ENCODE measurements around the gene ACBD7. TPM values are rescaled to one million over a fixed set of nuclear protein-coding genes. Genes with fewer than 3 reads are reported as not detected.

Gene ACBD7
- total RNA-seq, 1 experiment from 2014 or later = 1.8 TPM

DNA sequence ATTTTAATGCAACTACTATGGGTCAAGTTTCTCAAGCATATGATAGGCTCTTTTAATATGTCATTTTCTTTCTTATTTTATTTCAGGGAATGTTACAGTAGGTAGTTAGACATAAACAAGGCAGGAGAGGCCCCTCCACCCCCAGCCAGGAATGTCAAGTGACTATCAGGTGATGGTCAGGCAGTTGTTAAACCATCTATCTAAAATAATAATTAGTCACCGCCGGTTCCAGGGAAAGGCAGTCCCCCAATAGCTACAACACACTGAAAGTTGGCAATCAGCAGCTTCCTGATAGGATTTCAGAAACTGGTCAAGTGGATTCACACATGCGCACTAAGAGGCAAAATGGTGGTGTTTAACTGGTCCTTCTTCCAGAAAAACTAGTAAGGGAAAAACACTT is 35.5 kb downstream of the ACBD7 start:
- ATAC-seq (no peak), DNase-seq (ENCODE audit: low read depth, low spot score) (no peak)
- no peak overlapping the region for H3K4me3 ChIP-seq (ENCODE audit: low read depth in 2 of 2, low read length in 2 of 2)
- intact Hi-C loops (cut with micrococcal nuclease; ENCODE audit: unreplicated experiment) (no loop called here), in situ Hi-C loops (cut with HindIII; ENCODE audit: low pct_unique_long_range_greater_than_20kb, low sequenced_read_pairs) (no loop called here)
- CTCF ChIA-PET = no interaction called here
- no peak overlapping the region for H3K27ac ChIP-seq (ENCODE audit: low read length)
- BruUV-seq (replicated peaks) = no TSS peak
- H3K4me1 ChIP-seq (ENCODE audit: control insufficient read depth, insufficient read depth, low read length) = no peaks in the 10 kb centered on the region
- no peaks in the 10 kb centered on the region for H3K36me3 ChIP-seq (ENCODE audit: control insufficient read depth, insufficient read depth, low read length)
- POLR2A ChIA-PET = no interaction called here
- TF ChIP-seq, protein P1, sequence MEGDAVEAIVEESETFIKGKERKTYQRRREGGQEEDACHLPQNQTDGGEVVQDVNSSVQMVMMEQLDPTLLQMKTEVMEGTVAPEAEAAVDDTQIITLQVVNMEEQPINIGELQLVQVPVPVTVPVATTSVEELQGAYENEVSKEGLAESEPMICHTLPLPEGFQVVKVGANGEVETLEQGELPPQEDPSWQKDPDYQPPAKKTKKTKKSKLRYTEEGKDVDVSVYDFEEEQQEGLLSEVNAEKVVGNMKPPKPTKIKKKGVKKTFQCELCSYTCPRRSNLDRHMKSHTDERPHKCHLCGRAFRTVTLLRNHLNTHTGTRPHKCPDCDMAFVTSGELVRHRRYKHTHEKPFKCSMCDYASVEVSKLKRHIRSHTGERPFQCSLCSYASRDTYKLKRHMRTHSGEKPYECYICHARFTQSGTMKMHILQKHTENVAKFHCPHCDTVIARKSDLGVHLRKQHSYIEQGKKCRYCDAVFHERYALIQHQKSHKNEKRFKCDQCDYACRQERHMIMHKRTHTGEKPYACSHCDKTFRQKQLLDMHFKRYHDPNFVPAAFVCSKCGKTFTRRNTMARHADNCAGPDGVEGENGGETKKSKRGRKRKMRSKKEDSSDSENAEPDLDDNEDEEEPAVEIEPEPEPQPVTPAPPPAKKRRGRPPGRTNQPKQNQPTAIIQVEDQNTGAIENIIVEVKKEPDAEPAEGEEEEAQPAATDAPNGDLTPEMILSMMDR (IDR thresholded peaks at IDR 0.05) = no peak
- TF ChIP-seq TCF7L2 (IDR thresholded peaks at IDR 0.05; ENCODE audit: low read depth, low read length) = no peak
- TF ChIP-seq POLR2AphosphoS5 (IDR thresholded peaks at IDR 0.05; ENCODE audit: low read depth, low read length) = no peak
- TF ChIP-seq, protein P2, sequence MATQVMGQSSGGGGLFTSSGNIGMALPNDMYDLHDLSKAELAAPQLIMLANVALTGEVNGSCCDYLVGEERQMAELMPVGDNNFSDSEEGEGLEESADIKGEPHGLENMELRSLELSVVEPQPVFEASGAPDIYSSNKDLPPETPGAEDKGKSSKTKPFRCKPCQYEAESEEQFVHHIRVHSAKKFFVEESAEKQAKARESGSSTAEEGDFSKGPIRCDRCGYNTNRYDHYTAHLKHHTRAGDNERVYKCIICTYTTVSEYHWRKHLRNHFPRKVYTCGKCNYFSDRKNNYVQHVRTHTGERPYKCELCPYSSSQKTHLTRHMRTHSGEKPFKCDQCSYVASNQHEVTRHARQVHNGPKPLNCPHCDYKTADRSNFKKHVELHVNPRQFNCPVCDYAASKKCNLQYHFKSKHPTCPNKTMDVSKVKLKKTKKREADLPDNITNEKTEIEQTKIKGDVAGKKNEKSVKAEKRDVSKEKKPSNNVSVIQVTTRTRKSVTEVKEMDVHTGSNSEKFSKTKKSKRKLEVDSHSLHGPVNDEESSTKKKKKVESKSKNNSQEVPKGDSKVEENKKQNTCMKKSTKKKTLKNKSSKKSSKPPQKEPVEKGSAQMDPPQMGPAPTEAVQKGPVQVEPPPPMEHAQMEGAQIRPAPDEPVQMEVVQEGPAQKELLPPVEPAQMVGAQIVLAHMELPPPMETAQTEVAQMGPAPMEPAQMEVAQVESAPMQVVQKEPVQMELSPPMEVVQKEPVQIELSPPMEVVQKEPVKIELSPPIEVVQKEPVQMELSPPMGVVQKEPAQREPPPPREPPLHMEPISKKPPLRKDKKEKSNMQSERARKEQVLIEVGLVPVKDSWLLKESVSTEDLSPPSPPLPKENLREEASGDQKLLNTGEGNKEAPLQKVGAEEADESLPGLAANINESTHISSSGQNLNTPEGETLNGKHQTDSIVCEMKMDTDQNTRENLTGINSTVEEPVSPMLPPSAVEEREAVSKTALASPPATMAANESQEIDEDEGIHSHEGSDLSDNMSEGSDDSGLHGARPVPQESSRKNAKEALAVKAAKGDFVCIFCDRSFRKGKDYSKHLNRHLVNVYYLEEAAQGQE (IDR thresholded peaks at IDR 0.05; ENCODE audit: insufficient read depth in 1 of 2, low read depth in 2 of 2, low read length in 1 of 2) = no peak
- no peak for TF ChIP-seq SIN3A (IDR thresholded peaks at IDR 0.05; ENCODE audit: borderline replicate concordance, insufficient read depth, low read depth, low read length)
- no peaks in the 10 kb centered on the region for H3K9me3 ChIP-seq (ENCODE audit: control insufficient read depth, insufficient read depth, low read depth, low read length)
- H3K27me3 ChIP-seq (ENCODE audit: control insufficient read depth, insufficient read depth, low read length) = no peaks in the 10 kb centered on the region

DNA sequence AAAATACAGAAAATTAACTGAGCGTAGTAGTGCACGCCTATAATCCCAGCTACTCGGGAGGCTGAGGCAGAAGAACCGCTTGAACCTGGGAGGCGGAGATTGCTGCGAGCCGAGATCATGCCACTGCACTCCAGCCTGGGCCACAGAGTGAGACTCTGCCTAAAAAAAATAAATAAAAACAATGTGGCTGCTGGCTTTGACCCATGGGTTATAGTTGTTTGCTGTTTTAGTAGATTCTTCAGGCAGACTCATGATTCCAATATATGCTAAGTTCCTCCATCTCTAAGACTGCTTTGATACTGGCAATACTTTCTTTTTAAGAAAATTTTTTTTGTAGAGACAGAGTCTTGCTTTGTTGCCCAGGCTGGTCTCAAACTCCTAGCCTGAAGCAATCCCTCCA is 36.5 kb downstream of the ACBD7 start:
- BruUV-seq (replicated peaks) = no TSS peak
- ChIA-PET CTCF (no interaction called here), POLR2A (no interaction called here)
- H3K9me3 ChIP-seq (ENCODE audit: control insufficient read depth, insufficient read depth, low read depth, low read length) = no peaks in the 10 kb centered on the region
- no peaks in the 10 kb centered on the region for H3K36me3 ChIP-seq (ENCODE audit: control insufficient read depth, insufficient read depth, low read length)
- TF ChIP-seq POLR2AphosphoS5 (IDR thresholded peaks at IDR 0.05; ENCODE audit: low read depth, low read length) = no peak
- intact Hi-C loops (cut with micrococcal nuclease; ENCODE audit: unreplicated experiment) (no loop called here), in situ Hi-C loops (cut with HindIII; ENCODE audit: low pct_unique_long_range_greater_than_20kb, low sequenced_read_pairs) (no loop called here)
- H3K4me3 ChIP-seq (ENCODE audit: low read depth in 2 of 2, low read length in 2 of 2) = no peak overlapping the region
- no peak for DNase-seq (ENCODE audit: low read depth, low spot score)
- no peaks in the 10 kb centered on the region for H3K27me3 ChIP-seq (ENCODE audit: control insufficient read depth, insufficient read depth, low read length)
- no peak overlapping the region for H3K27ac ChIP-seq (ENCODE audit: low read length)
- no peak for ATAC-seq
- no peaks in the 10 kb centered on the region for H3K4me1 ChIP-seq (ENCODE audit: control insufficient read depth, insufficient read depth, low read length)

DNA sequence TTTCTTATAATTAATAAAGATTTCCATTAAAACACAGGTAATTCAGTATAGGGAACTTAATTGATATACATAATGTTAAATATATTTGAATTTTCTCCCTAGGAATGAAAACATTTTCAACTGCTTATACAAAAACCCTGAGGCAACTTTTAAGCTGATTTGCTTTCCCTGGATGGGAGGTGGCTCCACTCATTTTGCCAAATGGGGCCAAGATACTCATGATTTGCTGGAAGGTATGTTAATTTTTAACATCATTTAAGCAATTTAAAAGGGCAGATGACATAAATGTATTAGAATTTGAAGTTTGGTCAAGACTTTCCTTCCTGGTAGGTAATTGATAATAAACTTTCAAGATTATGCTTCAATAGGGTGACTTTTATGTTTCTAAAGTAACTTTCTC is 39.0 kb downstream of the ACBD7 start:
- intact Hi-C loops (cut with micrococcal nuclease; ENCODE audit: unreplicated experiment) = no loop called here
- BruUV-seq (replicated peaks) = no TSS peak
- H3K27ac ChIP-seq (ENCODE audit: low read length) = no peak overlapping the region
- POLR2A ChIA-PET = no interaction called here
- in situ Hi-C loops (cut with HindIII; ENCODE audit: low pct_unique_long_range_greater_than_20kb, low sequenced_read_pairs) = no loop called here
- H3K9me3 ChIP-seq (ENCODE audit: control insufficient read depth, insufficient read depth, low read depth, low read length) = no peaks in the 10 kb centered on the region
- CTCF ChIA-PET = no interaction called here
- ATAC-seq (no peak), DNase-seq (ENCODE audit: low read depth, low spot score) (no peak)
- no peaks in the 10 kb centered on the region for H3K27me3 ChIP-seq (ENCODE audit: control insufficient read depth, insufficient read depth, low read length)
- H3K4me3 ChIP-seq (ENCODE audit: low read depth in 2 of 2, low read length in 2 of 2) = no peak overlapping the region
- no peaks in the 10 kb centered on the region for H3K36me3 ChIP-seq (ENCODE audit: control insufficient read depth, insufficient read depth, low read length)
- no peak for TF ChIP-seq POLR2AphosphoS5 (IDR thresholded peaks at IDR 0.05; ENCODE audit: low read depth, low read length)
- no peak for TF ChIP-seq TCF7L2 (IDR thresholded peaks at IDR 0.05; ENCODE audit: low read depth, low read length)
- H3K4me1 ChIP-seq (ENCODE audit: control insufficient read depth, insufficient read depth, low read length) = no peaks in the 10 kb centered on the region

All from Panc1 (cell line).